GM21526 (cell line): Measurements from ENCODE around the gene SIRPB1.
"Not testable (repeated sequence)": the region's sequence is repeated elsewhere in the genome, so short reads cannot be mapped to it uniquely, and the experiment has no call there.

Experiments used
- ATAC-seq: cut with Tn5 transposase; IDR thresholded peaks from one replicate; pipeline ENCODE4 v1.9.1; 2021; ENCODE audit warnings: moderate library complexity; ENCODE audit not compliant: unreplicated experiment, low FRiP score

Gene SIRPB1

DNA sequence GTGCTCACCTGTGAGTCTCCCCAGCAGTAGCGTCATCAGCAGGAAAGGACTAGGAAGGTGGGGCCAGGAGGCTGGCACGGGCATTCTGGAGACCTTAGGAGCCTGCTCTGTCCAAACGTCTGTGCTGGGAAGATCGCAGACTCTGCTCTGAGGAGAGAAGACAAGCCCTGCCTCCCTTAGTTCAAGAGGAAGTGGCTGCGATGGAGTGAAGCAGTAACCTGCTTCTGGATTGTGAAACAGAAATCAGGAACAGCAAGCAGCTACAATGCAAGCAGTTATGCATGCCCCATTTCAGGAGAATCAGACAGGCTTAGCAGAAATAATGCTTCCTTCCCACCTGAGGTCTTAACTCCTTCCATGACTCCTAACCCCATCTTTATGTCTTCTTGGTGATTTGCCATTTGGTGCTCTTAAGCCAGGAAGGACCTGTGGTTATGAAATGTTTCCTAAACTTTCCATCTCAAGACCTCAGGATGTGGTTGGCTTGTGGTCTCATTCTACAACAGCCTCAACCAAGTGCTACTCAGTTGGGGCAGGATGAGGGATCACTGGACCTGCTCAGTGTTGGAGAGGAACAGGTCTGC is at the start of gene SIRPB1:
SIRPB1 (minus strand) TSS at position 149 of the 584 bp plus-strand sequence; CDS start at position 84, 65 bp downstream.
- ATAC-seq, result no peak

DNA sequence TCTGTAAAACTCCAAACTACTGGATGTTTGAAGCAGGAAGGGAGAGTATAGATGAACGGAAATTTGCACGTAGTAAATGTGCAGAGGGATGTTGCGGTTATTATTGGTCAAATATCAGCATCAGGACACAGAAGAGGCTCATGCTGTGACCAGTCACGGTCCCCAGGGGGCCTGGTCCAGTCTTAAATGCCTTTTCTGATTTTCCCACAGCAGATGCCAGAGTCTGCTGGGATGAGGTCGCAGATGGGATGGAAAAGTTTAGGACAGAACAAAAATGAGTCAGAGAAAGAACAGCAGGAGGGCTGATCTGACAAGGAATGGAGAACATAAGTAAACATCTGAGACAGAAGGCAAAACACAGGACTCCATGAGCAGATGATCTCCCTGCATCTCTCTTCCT is 49.5 kb upstream of the SIRPB1 start:
- no peak for ATAC-seq

DNA sequence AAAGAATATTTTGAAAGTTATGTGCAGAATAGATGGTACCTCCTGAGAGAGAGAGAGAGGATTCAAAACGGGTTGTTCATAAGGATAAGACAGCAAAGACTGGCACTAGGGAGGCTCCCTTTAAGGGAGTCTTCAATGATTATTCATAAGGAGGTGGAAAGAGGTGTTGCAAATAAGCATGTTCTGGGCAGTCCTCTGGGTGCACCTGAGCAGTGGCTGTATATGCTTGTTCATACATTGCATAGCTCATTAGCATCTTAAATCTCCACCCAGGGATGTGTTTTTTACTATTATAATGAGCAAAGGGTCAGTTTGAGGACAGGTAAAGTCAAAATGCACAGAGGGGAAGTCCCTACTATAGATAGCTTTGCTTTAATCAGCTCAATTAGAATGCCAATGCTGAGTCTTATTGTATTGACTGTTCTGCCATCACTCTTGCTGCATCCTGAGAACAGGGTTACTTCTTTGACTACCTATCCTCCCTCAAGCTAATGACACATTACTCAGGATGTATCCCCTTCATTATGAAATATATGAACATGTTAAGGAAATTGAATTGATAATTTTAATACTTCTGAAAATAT is 47.8 kb upstream of the SIRPB1 start:
- no peak for ATAC-seq

DNA sequence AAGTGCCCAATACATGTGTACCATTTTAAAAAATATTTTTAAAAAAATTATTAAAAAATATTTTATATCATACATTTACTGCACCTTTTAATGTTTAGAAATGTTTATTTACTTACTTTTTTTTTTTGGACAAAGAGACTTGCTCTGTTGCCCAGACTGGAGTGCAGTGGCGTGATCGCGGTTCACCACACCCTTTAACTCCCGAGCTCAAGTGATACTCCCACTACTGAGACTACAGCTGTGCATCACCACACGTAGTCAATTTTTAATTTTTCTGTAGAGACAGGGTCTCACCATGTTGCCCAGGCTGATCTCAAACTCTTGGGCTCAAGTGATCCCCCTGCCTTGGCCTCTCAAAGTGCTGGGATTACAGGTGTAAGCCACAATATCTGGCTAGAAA is 47.0 kb upstream of the SIRPB1 start:
- ATAC-seq, result no peak

DNA sequence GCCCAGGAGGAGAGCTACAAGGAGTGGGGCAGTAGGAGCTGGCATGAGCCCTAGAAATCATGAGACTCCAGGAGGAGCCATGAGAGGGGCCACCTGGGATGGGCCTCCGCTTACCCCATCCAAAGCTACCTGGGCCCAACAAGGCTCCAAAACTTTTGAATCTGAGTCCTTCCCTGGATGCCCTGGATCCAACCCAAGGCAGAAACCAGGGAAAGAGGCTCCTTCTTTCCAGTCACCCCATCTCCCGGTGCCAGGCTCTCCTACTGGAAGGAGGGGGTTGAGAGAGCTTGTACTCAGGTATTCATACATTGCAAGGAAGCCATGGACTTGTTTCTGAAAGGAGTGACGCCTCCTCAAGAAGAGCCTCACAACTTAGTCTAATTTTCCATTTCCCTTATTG is 45.5 kb upstream of the SIRPB1 start:
- no peak for ATAC-seq

DNA sequence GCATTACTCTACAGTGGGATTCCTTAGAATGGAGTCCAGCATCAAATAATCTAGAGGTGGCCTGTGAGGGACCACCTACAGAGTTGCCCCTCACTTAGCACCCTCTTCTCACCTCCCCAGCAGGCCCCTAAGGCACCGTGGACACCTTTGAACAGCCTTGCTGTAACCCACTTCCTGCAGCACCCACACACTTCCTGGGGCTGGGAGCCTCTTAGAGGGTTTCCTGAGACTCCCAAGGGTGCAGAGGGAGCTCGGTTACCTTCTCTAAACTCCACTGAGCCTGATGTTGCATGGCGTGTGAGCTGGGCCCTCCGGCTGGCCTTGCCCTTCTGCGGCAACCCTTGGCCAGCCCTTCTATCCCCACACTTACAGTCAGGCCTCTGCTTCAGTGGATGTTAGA is 45.1 kb upstream of the SIRPB1 start:
- no peak for ATAC-seq

DNA sequence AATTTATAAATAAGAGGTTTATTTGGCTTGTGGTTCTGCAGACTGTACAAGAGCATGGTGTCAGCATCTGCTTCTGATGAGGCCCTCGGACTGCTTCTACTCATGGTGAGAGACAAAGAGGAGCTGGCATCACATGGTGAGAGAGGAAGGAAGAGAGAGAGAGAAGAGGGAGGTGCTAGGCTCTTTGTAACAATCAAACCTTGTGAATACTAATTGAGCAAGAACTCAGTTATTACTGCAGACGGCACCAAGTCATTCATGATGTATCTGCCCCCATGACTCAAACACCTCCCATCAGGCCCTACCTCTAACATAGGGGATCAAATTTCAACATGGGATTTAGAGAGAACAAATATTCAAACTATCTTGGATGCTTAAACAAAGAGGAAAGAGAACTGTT is 44.1 kb upstream of the SIRPB1 start:
- ATAC-seq, result no peak

DNA sequence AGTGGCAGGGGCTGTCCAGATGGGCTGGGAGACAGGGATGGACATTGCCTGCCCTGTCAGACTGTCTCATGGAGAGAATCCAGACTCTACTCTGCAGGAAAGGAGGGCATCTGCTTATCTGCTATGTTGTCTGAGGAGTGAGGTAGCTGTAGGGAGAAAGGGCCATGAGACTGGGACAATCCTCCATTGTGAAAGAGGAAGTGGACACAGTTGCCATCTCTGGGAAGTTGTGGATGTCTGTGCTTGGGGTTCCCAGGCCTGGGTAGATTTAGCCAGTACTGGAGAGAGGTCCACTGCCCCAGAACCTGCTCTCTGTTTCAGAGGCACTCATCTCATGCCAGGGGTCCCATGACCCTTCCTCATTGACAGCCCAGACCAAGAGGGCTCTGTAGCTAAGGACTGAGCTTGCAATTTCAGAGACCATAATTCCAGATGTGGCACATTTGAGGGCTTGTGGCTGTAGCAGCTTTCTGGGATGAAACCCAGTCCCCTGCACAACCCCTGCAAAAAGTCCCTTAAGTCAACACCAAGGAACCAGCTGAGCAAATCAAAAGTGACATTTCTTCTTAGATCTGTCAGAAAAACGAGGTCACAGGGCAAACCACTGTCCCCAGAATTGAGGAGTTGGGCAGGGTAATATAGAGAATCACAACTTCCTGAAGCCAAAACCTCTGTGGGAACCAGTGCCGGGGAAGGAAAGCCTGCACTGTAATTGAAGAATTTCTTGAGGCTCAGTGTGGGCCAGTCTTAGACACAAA is 41.9 kb upstream of the SIRPB1 start:
- no peak for ATAC-seq

DNA sequence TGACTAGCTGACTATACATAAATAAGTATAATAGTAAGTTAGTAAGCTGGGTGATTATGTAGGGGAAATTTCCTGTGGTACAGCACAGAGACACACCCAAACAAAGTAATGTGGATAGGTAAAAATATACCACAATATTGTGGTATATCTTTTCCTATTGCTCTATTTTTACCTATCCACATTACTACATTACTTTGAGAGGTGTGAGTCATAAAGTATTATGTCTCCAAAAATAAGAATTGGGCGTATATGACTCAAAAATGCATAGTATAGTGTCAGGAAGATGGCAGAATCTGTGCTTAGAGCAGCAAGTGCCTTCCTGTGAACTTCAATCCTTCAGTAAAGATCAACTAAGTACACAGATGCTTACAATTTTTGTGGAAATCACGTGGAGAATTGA is 40.4 kb upstream of the SIRPB1 start:
- ATAC-seq, result no peak

DNA sequence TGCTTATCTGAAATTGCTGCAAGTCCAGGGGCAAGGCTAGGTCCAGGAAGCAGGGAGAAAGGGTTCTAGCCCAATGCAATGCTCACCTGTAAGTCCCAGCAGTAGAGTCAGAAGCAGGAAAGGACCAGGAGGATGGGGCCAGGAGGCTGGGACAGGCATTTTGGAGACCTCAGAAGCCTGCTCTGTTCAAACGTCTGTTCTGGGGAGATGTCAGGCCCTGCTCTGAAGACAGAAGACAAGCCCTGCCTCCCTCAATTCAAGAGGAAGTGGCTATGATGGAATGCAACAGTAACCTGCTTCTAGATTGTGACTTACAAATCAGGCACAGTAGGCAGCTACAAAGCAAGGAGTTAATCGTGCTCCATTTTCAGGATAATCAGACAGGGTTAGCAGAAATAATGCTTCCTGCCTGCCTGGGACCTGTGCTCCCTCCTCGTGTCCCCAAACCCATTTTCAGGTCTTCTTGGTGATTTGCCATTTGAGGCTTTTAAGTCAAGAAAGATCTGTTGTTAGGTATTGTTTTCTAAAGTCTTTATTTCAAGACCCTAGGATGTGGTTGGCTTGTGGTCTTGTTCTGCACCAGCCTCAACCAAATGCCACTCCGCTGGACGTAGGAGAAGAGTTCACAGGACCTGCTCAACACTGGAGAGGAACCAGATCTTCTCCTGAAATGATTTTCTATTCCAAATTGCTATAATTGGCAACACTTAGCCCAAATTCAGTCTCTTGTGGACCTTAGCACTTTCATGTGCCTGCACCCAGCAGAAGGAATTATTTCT is 37.9 kb upstream of the SIRPB1 start, which contains the start of gene SIRPG:
SIRPG (minus strand) TSS at position 224 of the 779 bp plus-strand sequence; CDS start at position 159, 65 bp downstream.
- ATAC-seq, result no peak

DNA sequence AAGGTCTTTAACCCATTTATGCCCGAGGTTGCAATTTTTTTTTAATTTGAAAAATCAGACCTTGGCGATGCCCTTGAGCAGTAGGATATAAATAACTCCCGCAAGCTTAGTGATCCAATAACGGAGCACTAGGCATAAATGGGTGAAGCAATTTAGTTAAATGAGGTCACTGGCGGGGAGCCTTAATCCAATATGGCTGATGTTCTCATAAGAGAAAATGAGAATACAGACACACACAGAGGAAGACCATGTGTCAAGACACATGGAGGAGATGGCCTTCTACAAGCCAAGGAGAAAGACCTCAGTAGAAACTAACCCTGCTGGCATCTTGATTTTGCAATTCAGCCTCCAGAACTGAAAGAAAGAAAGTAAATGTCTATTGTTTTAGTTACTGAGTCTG is 37.0 kb upstream of the SIRPB1 start:
- no peak for ATAC-seq

DNA sequence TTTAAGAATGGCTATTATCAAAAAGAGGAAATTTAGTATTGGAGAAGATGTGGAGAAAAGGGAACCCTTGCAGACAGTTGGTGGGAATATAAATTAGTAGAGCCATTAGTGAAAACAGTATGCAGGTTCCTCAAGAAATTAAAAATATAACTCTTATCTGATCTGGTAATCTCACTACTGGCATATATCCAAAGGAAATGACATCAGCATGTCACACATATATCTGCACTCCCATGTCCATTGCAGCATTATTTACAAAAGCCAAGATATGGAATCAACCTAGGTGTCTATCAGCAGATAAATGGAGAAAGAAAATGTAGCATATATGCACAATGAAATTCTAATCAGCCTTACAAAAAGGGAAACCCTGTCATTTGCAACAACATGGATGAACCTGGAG is 35.2 kb upstream of the SIRPB1 start:
- no peak for ATAC-seq

DNA sequence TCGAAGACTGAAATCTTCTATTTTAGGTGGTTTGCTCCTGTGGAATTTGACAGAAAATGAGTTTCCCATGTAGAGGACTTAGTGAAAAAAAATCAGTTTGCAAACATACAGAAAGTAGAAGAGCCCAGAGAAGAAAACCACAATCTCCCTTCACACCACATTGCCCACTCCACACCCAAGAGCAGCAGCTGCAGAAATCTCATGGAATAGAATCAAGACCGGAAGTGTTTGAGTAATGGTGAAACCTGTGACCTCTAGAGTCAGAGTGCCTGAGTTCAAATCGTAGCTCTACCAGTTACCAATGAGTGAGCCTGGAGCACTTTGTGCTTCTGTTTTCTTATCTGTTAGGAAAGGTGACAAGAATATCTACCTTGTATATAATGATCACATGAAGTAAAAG is 33.2 kb upstream of the SIRPB1 start:
- ATAC-seq, result no peak

DNA sequence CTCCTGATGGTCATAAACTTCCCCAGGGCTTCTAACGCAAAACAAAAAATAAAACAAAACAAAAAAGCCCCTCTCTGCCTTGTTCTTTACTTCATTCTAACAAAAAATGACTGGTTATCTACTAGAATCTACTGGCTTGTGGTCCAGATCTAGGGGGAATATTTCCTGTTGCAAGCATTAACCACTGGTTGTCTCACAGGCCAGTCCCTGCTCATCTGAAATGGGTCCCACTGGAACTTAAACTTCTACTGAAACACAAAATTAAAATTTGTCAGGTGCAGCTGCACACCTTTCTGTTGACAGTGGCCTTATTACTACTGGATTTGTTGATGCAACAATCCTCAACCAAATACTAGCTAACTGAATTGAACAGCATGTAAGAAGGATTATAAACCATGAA is 32.3 kb upstream of the SIRPB1 start:
- ATAC-seq, result no peak

DNA sequence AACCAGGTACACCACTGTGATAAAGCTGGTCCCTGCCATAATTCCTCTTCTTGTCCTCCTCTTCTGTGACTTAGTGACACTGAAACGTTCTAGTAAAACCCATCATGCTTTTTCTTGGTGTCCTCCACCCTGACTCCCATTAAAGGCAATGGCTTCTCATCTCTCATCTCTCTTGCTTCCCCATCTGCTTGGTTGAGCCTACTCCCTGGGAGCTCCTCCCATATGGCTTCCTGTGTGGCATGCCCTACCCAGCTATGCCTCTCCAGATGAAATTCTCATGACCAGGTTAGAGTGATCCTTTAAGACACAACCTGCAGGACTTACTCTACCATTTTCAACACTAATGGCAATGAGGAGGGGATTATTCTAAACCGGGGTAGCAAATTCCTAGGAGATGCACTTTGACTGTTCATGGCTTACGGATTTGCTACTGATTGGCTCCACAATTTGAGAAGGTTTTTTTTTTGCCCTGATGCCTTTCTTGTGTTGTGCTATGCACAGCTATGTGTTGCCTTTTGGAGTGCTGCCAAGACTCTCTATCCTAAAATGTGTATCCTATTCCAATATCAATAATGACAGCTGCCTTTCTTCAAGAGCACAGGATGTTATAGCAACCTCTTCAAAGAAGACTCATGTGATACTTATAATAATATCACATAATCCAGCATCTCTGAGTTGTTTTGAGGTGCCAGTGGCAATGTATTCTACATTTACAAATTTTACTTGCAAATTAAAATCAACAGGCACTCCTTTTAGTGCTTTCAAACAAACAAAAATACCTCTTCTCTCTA is 31.7 kb upstream of the SIRPB1 start:
- no peak for ATAC-seq

DNA sequence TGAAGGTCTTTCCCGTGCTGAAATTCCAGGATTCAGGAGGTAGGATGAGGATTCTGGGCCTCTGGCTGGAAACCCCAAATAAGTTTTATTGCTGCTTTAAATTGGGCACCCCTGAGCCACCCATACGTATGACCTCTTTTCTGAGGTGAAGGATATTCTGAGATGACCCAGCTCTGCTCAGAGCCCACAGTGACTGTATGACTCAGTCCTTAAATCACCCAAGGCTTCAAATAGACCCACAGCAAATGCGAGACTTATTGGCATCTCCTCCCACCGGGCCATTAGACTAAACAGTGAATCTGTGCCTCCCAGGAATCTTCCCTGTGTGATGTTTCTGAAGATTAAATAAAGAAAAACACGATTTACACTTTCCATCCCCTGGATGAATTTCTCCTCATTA is 28.3 kb upstream of the SIRPB1 start:
- no peak for ATAC-seq

DNA sequence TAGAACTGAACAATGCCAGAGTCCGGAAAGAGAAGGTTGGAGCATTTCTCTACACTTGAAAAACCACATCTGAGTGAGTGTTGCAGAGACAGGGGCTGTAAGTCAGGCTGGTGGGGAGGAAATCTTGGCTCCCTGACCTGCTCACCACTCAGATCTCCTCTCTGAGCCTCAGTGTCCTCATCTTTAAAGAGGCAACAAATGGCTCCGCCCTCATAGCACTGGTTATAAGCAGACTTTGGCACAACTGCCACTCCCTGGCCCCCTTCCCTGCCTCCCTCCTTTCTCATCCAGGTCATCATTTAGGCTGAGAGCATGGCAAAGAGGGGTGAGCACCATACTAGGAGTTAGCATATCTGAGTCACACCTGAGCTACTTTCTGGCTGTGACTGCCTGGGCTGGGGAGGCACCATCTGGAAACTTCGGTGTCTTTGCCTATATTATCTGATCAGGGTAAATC is 27.2 kb upstream of the SIRPB1 start:
- ATAC-seq, result no peak

DNA sequence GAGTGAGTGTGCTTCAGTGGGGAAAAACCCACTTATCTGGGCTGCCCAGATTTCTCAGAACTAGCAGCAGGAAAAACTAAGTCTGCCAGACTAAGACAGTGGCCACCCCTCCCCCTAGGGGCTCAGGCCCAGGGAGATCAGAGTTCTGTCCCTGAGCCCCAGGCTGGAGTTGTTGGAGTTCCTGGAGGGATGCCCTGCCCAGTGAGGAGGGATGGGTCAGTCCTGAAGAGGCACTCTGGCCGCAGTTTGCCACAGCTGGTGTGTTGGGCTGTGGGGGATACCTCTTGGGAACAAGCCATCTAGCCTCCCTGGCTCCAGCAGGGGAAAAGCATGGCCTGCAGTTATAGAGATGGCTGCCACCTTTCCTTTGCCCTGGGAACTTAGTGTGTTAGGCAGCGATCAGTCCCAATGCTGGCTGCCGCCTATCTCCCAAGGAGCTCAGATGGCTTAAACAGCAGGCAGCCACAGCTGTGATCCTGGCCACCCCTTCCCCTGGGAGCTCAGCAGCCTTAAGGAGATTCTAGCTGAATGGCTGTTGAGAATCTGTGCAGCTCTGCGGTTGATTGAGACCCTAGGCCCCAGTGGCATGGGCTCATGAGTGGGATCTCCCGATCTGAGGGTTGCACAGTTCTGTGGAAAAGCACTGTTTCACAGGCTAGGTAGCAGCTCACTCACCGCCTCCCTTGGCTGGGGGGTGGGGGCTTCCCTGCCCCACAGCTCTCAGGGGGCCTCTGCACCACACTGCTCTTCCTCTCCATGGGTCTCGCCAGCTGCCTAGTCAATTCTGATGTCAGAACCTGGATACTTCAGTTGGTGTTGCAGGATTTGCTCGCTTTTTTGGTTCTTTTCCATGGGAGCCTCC is 24.5 kb upstream of the SIRPB1 start:
- ATAC-seq, result no peak

DNA sequence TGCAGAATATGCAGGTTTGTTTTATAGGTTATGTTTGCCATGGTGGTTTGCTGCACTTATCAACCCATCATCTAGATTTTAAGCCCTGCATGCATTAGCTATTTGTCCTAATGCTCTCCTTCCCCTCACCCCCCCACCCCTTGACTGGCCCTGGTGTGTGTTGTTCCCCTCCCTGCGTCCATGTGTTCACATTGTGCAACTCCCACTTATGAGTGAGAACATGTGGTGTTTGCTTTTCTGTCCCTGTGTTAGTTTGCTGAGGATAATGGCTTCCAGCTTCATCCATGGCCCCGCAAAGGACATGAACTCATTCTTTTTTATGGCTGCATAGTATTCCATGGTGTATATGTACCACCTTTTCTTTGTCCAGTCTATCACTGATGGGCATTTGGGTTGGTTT is 18.8 kb upstream of the SIRPB1 start:
- not testable (repeated sequence) for ATAC-seq
